Upper lobe of right lung (tissue), 1 donor: ENCODE results near the gene VPS35. TPM values are rescaled to one million over a fixed set of nuclear protein-coding genes. Genes with fewer than 3 reads are reported as not detected.
A peak's percentile ranks its signal among the peaks of the same experiment; 100 is the strongest.

ENCODE experiments used
- ATAC-seq: fragments of 200-7000 bp; cut with Tn5 transposase; one replicate; pipeline ENCODE4 v1.9.1; 2020; ENCODE audit warnings: mild to moderate bottlenecking, moderate library complexity
- DNase-seq: peaks from one replicate; pipeline ENCODE4 v3.0.0-alpha.2; 2020
- H3K27ac ChIP-seq: fragments of 200-600 bp; one replicate; pipeline ENCODE4 v1.8.0; 2022
- H3K27me3 ChIP-seq: fragments of 200-600 bp; one replicate; pipeline ENCODE4 v1.8.0; 2022; ENCODE audit warnings: mild to moderate bottlenecking
- H3K36me3 ChIP-seq: fragments of 200-600 bp; one replicate; pipeline ENCODE4 v1.8.0; 2022
- H3K4me1 ChIP-seq: fragments of 200-600 bp; one replicate; pipeline ENCODE4 v1.8.0; 2022
- H3K4me3 ChIP-seq: fragments of 200-600 bp; one replicate; pipeline ENCODE4 v1.8.0; 2022; ENCODE audit warnings: mild to moderate bottlenecking
- H3K9me3 ChIP-seq: fragments of 200-600 bp; one replicate; pipeline ENCODE4 v1.8.0; 2022
- intact Hi-C: fragments of 100-400 bp; cut with DNase I; formaldehyde crosslinking; loops from one replicate; pipeline ENCODE4 v1.11.0; 2022
- total RNA-seq: library from RNA; stranded (reverse); fragmentation: NEBNext Ultra II Directional; extraction: Animal tissue kit (Norgen Biotek cat#: 25700); gene quantifications from one replicate; pipeline ENCODE4 v1.2.1, GENCODE V29; 2021
- TF ChIP-seq, protein P1 (sequence below): fragments of 200-600 bp; IDR thresholded peaks from one replicate; pipeline ENCODE4 v1.8.0; 2022; ENCODE audit warnings: antibody characterized with exemption
- donor health status: DM: no; HTN: yes; CAD: no; lungs with severe emphysema.

The VPS35 gene
- total RNA-seq, 1 donor from 2014 or later = 87.6 TPM

DNA sequence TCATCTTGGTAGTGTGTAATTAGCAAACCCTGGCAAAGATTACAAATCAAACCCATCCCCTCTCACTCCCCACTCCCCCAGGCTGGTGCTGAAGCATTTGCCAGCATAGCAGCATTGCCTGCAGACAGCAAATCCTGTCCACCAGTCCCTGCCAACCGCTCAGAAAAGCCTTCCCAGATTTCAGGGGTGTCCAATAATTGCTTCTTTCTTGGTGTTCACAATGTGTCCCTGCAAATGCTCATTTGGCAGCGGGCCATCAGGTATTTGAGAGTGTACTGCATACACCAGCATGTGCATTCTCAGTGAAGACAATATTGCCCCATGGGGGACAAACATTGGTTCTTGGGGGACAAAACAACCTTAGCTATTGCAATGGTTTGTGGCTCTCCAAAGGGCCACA is 28.7 kb upstream of the VPS35 start:
- no peaks in the 10 kb centered on the region for H3K9me3 ChIP-seq
- DNase-seq (no peak), ATAC-seq (no peak)
- intact Hi-C loops = no loop called here
- H3K4me1 ChIP-seq = no peaks in the 10 kb centered on the region
- H3K27me3 ChIP-seq = no peaks in the 10 kb centered on the region
- no peak overlapping the region for H3K27ac ChIP-seq
- TF ChIP-seq, protein P1, sequence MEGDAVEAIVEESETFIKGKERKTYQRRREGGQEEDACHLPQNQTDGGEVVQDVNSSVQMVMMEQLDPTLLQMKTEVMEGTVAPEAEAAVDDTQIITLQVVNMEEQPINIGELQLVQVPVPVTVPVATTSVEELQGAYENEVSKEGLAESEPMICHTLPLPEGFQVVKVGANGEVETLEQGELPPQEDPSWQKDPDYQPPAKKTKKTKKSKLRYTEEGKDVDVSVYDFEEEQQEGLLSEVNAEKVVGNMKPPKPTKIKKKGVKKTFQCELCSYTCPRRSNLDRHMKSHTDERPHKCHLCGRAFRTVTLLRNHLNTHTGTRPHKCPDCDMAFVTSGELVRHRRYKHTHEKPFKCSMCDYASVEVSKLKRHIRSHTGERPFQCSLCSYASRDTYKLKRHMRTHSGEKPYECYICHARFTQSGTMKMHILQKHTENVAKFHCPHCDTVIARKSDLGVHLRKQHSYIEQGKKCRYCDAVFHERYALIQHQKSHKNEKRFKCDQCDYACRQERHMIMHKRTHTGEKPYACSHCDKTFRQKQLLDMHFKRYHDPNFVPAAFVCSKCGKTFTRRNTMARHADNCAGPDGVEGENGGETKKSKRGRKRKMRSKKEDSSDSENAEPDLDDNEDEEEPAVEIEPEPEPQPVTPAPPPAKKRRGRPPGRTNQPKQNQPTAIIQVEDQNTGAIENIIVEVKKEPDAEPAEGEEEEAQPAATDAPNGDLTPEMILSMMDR = no peak
- no peak overlapping the region for H3K4me3 ChIP-seq
- no peaks in the 10 kb centered on the region for H3K36me3 ChIP-seq

GRCh38 chr16:46715769-46716305 is 26.9 kb upstream of the VPS35 start:
- Histone ChIP-seq H3K4me1 (no peaks in the 10 kb centered on the region), H3K9me3 (no peaks in the 10 kb centered on the region), H3K27me3 (no peaks in the 10 kb centered on the region), H3K27ac (no peak overlapping the region), H3K4me3 (no peak overlapping the region), H3K36me3 (no peaks in the 10 kb centered on the region)
- DNase-seq (no peak), ATAC-seq (no peak)
- intact Hi-C loops = no loop called here
- TF ChIP-seq, protein P1 = no peak

DNA sequence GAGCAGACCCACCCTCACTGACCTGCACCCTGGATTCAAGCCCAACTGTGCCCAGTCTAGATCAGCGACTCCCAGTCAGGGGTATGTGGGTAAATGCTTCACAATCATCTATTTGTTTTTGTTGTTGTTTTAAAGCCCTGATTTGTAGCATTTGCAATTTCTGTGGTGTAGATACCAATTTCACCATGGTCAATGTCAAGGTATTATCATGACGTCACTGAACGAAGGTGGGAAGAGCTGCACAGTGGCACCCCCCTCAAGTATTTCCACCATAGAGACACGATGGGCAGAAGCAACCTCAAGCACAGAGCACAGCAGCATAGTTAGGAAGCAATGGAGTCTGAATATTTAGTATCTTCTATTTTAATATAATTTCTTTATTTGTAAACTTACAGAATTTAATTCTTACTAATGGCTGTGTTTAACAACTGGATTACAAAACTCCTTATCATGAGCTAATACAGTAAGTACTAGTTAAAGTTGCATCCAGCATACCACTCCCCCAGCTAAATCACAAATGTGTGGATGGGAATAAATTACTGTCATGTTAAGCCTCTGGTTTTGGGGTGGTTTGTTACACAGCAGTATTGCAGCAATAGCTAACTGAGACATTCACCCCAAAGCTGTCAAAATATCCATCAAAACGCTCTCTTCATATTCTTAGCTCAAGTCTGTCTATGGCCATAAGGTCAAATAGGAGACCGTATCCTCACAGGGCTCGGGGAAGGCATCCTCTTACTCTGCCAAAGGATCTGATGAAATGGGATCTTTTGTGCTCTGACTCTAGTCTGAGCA is 26.0 kb upstream of the VPS35 start:
- intact Hi-C loops = no loop called here
- H3K27me3 ChIP-seq = no peaks in the 10 kb centered on the region
- DNase-seq = no peak
- H3K4me1 ChIP-seq = no peaks in the 10 kb centered on the region
- H3K9me3 ChIP-seq = no peaks in the 10 kb centered on the region
- no peak overlapping the region for H3K27ac ChIP-seq
- H3K36me3 ChIP-seq = no peaks in the 10 kb centered on the region
- no peak for ATAC-seq
- TF ChIP-seq, protein P1 = no peak
- no peak overlapping the region for H3K4me3 ChIP-seq

DNA sequence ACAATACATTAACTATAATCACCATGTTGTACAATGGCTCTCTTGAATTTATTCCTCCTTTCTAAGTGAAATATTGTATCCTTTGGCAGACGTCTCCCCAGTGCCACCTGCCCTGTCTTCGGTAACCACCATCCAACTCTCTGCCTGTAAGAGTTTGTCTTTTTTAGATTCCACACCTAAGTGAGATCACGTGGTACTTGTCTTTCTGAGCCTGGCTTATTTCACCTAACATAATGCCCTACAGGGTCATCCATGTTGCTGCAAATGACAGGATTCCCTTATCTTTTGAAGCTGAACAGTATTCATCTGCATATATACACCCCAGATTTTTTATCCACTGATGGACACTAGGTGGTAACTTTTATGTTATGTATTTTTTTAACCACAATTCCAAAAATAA is 24.7 kb upstream of the VPS35 start:
- no peak for ATAC-seq

GRCh38 chr16:46712911-46713310 is 23.9 kb upstream of the VPS35 start:
- Histone ChIP-seq H3K27ac (no peak overlapping the region), H3K9me3 (no peaks in the 10 kb centered on the region), H3K4me3 (no peak overlapping the region), H3K27me3 (no peaks in the 10 kb centered on the region), H3K4me1 (no peaks in the 10 kb centered on the region), H3K36me3 (no peaks in the 10 kb centered on the region)
- ATAC-seq = peak; percentile 24
- DNase-seq = no peak
- TF ChIP-seq, protein P1 = no peak
- intact Hi-C loops = no loop called here

More for the DNA sequence above, 24.7 kb upstream of the VPS35 start:
- Histone ChIP-seq H3K9me3 (no peaks in the 10 kb centered on the region), H3K36me3 (no peaks in the 10 kb centered on the region), H3K4me3 (no peak overlapping the region), H3K27me3 (no peaks in the 10 kb centered on the region), H3K4me1 (no peaks in the 10 kb centered on the region), H3K27ac (no peak overlapping the region)
- no peak for DNase-seq
- TF ChIP-seq, protein P1 = no peak
- intact Hi-C loops = no loop called here
